ENCODE measurements around the gene ZNF579.
A peak's percentile ranks its signal among the peaks of the same experiment; 100 is the strongest.

Gene ZNF579

DNA sequence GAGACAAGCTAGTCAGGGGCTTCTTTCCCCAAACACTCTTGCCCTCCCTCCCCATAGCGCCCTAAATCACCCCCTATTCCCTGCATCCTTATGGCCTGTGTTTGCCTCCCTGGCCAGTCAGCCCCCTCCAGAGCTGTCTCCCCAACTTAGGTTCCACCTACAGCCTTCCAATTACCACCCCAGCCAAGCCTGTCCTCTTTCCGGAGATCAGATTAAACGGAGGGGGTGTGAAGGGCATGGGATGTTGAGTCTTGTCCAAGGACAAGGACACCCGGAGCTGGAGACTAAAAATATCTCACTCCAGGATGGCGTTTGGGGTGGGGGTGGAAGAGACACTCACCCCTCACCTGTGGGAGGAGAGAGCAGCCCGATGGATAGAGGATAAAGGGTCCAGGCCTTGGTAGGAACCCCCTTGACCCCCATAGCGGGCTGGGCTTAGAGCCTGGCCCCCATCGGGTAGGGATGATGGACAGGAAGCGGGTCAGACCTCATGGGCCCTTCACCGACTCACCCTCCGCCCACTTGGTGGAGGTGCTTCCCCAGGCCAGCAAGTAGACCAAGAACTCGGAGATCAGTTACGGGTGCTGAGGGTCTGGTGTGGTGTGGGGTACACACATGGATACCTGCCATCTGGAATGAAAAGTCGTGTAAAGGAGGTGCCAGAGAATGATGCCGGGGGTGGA, 30.8 kb upstream of the ZNF579 start:
- DNase-seq = no peak

GRCh38 chr19:55609326-55609725, 28.7 kb upstream of the ZNF579 start:
- no peak for DNase-seq

DNA sequence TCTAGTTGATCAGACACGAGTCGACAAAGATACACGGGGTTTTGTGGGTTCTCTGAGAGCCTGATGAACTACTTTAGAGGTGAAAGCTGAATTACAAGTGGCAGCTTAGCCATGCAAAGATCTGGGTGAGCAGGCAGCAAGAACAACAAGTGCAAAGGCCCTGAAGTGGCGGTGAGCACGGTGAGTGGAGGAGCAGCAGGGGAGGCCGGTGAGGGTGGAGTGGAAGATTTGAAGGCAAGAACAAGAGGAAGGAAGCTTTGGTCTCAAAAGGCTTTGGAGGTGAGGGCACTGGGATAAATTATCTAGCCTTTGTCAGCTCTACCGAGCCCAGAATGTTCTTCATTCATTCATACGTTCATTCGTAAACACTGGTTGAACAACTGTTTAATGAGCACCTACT, 26.2 kb upstream of the ZNF579 start:
- no peak for DNase-seq

GRCh38 chr19:55606471-55606787, 25.8 kb upstream of the ZNF579 start:
- no peak for DNase-seq

DNA sequence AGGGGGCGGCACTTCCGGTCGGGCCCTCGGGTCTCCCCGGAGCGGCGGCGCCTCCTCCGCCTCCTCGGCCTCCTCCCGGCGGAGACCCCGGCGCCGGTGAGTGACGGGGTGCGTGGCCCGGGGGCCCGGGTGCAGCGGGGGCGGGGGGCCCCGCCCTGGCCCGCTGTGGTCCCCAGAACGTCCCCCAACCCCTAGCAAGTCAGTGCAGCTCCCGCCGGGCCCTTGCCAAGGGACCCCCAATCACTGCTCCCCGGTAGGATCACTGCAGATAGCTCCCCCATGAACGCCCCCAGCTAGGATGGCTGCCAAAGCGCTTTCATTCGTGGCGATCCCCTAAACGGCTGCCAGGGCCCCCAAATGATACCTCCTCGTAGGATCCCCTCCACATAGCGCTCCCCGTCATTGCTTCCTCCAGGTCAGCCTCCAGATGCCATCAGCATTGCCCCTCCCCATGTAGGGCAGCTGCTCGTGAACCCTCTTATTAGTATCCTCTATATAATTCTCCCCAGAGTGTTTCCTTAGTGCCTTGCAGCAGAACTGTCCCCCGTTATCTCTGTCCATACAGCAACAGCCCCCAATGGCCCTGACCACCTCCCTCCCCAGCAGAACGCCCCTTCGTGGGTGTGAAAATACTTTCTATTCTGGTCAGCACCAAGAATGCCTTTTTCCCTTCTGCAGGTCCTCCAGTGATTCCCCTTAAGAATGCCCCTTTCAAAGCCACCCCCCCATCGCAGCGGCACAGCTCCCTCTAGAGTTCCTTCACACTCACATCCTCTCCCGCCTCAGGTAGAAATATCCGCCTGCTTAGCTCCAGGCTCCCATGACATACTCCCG, 25.2 kb upstream of the ZNF579 start, which contains the start of gene ZNF865:
TSS of gene ZNF865 (plus strand) at position 11 of the 834 bp plus-strand sequence. CDS start 7,972 bp downstream, outside the sequence.
- DNase-seq = peak; percentile 15

DNA sequence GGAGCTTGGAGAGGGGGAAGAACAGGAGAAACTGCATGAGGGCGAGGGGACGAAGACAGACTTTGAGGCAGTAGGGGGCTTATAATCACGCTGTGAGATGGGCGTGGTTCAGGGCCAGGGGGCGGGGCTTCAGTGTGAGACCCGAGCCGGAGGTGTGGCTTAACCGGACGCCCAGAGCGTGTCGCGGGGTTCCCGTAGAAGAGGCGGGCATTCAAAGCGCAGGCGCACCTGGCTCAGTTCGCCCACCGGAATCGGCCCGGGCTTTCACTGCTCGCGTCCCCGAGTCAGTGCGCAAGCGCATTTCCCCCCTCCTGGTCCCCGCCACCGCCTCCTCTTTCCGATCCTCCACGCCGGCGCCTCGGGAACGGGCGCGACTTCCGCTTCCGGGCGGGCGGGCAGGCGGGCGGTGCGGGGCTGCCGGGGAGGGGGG, 24.6 kb upstream of the ZNF579 start:
- DNase-seq = peak; percentile 88

DNA sequence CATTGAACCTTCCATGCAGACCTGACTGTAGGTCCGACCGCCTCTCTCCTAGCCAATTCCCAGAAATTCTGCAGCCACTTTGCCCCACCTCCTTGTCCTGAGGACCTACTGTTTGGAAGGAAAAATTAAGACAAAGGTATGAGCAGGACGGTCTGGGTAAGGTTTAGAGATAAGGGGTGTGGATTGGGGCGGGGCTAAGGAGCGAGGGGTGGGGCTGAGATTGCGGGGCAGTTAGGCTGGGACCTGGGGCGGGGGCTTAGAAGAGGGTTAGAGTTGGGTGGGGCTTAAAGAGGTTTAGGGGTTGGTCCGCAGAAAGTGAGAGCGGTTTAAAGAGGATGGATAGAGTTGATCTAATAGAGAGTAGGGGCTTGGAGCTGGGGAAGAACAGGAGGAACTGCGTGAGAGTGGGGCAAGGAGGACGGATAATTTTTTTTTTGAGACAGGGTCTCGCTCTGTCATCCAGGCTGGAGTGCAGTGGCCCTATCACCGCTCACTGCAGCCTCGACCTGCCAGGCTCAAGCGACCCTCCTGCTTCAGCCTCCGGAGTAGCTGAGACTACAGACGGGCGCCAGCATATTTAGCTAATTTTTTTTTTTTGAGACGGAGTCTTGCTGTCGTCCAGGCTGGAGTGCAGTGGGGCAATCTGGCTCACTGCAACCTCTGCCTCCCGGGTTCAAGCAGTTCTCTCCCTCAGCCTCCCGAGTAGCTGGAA, 23.1 kb upstream of the ZNF579 start:
- no peak for DNase-seq

DNA sequence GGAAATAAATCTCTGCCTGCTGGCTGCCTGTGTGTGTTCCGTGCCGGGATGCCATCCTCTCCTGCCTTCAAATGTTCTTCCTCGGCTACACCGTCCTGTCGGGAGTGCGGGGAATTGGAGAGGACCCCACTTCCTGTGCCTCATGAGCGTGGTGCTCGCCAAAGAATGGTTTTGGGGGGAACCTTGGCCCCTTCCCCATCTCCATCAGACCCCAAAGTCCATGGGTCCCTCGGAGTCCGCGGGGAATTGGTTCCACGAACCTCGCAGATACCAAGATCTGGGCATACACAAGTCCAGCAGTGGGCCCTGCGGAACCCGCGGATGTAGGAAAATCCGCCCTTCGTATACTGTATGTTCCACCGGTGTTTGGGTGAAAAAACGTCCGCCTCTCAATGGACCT, 22.5 kb upstream of the ZNF579 start:
- DNase-seq = no peak

GRCh38 chr19:55602104-55603001, 21.7 kb upstream of the ZNF579 start:
- no peak for DNase-seq

GRCh38 chr19:55601084-55601483, 20.4 kb upstream of the ZNF579 start:
- no peak for DNase-seq

GRCh38 chr19:55600662-55601028, 20.0 kb upstream of the ZNF579 start:
- no peak for DNase-seq

DNA sequence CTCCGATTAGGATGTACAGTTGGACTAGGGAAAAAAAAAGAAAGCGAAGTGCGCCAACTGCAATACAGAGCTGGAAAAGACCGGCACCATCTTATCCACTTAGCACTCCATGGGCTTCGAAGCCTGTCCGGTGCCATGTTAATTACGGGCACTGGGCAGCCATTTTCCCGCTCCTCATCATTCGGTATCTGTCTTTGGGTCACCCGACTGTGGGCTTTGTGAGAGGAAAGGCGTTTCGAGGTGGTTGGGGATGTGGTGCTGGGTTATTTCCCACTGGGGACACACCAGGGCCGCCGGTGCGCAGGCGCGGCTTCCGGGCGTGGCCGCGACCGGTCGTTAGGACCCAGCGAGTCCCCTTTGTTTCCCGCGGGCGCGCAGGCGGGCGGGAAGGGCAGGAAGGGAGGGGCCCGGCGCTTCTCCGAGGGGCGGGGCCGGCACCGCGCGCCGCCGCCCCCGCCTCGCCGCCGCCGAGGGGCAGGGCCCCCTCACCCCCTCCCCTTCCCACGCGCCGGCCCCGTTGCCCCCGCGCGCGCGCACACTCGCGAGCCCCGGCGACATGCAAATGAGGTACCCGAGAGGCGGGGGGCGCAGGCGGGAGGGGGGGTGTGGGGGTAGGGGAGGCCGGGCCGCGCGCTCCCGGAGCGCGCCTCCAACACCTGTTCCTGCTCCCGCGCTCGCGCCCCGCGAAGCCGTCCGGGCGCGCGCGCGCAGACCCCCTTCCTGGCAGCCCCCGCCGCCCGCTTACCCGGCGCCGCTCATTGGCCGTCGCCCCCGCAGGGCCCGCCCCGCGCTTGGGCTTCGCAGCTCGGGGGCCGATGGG, 19.4 kb upstream of the ZNF579 start, which contains the start of gene ZNF524:
TSS of gene ZNF524 (plus strand) at position 447 of the 820 bp plus-strand sequence. CDS start 1,825 bp downstream, outside the sequence.
- DNase-seq = peak; percentile 87

- peak; percentile 97 for DNase-seq
Observed at GRCh38 chr19:55599468-55599841, 18.8 kb upstream of the ZNF579 start, which contains the start of gene FIZ1. FIZ1 (minus strand) TSS chr19:55599517; CDS start chr19:55597865, 1,652 bp downstream.

DNA sequence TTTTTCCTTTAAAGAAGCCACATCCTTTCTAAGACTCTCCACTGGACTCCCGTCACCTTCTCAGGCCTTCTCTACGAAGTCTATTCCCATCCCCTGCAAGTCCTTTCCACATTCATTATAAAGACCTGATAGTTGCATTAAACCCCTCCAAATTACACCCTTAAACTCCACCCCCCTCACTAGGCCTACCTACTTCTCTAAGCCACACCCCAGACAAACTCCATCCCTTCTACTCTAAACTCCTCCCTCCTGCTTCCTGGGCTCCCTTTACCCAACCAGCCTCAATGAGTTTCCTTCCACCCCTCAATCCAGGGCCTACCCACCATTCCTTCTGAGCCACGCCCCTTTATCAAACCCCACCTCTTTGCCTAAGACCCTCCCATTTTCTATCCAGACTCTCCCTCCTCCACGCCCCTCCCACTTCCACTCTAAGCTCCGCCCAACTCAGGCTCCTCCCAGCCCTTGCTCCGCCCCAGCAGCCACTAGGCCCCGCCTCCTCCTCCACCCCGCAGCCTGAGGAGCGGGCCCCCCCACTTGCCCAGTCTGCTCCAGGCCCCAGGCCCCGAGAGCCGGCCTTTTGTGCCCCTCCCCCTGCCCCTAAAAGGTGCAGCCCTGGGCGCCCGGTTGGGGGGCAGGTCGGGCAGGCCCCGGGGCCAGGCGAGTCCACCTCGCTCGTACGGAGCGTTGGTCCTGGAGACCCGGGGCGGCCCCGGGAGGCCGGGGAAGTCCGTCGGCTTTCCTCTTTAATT, 18.2 kb upstream of the ZNF579 start:
- peak; percentile 89 for DNase-seq

DNA sequence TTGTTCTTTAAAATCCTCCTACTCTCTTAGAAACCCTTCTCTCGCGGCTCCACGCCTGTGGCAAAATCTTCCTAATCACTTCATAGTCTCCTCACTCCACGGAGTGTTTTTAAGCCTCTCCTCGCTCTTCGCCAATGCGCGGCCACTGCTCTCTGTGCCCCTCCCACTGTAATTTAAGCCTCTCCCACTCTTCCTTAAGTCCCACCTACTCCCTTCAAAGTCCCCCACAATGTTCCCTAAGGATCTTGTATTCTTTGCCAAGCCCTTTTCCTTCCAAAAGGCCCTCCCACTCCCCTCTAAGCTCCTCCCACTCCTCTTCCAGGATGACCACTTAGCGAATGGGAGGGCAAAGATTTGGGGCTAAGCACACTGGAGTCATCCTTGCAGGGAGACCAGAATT, 17.4 kb upstream of the ZNF579 start:
- DNase-seq = no peak

- no peak for DNase-seq
Observed at GRCh38 chr19:55597501-55597921, 16.9 kb upstream of the ZNF579 start.

- DNase-seq = no peak
Observed at GRCh38 chr19:55596304-55596703, 15.7 kb upstream of the ZNF579 start.

- DNase-seq = no peak
Observed at GRCh38 chr19:55594996-55595545, 14.4 kb upstream of the ZNF579 start.

GRCh38 chr19:55593096-55593772, 12.6 kb upstream of the ZNF579 start:
- DNase-seq = no peak
